Tibial nerve (tissue), 4 donors: Measurements from ENCODE around the gene UTY. TPM values are rescaled to one million over a fixed set of nuclear protein-coding genes. Genes with fewer than 3 reads are reported as not detected.

Experiments used
- DNase-seq, 2 donors: peaks; one replicate each; pipeline ENCODE4 v3.0.0-alpha.2; 2019; ENCODE audit warnings: low spot score in 2 of 2
- H3K27ac ChIP-seq, 4 donors: fragments of 200-600 bp; sonication (generic) in 3 of 4; one replicate each; pipeline ENCODE4 v1.5.1; 2017 to 2019; ENCODE audit warnings: mild to moderate bottlenecking in 1 of 4
- H3K27me3 ChIP-seq, 2 donors: fragments of 200-600 bp; sonication (generic) in 1 of 2; one replicate each; pipeline versions ENCODE4 v1.5.1 to v1.6.0; 2017 to 2019
- H3K36me3 ChIP-seq, 3 donors: fragments of 200-600 bp; sonication (generic); one replicate each; pipeline ENCODE4 v1.5.1; 2018 to 2019
- H3K4me1 ChIP-seq, 4 donors: fragments of 200-600 bp; sonication (generic) in 3 of 4; one replicate each; pipeline ENCODE4 v1.5.1; 2017 to 2019
- H3K4me3 ChIP-seq, 4 donors: fragments of 200-600 bp; sonication (generic) in 3 of 4; one replicate each; pipeline ENCODE4 v1.5.1; 2017 to 2019; ENCODE audit warnings: mild to moderate bottlenecking in 1 of 4, moderate library complexity in 1 of 4
- H3K9me3 ChIP-seq, 4 donors: fragments of 200-600 bp; sonication (generic) in 3 of 4; one replicate each; pipeline ENCODE4 v1.5.1; 2017 to 2019
- CTCF ChIP-seq, 5 experiments: fragments of 200-600 bp in 3 of 5; fragments of 450-650 bp in 2 of 5; sonication (generic) in 3 of 5; IDR thresholded peaks; one replicate each; pipeline ENCODE4 v1.5.1; 2016 to 2019; ENCODE audit warnings: antibody characterized with exemption in 5 of 5, mild to moderate bottlenecking in 3 of 5, moderate library complexity in 2 of 5
- EP300 ChIP-seq, 2 donors: sonication (generic); formaldehyde crosslinking; IDR thresholded peaks; one replicate each; pipeline ENCODE4 v1.6.1; 2017; ENCODE audit warnings: antibody characterized with exemption in 2 of 2, mild to moderate bottlenecking in 1 of 2
- POLR2A ChIP-seq, 2 donors: fragments of 450-650 bp; IDR thresholded peaks; one replicate each; pipeline ENCODE4 v1.6.1; 2017; ENCODE audit warnings: antibody characterized with exemption in 2 of 2, mild to moderate bottlenecking in 2 of 2, moderate library complexity in 2 of 2
- WGBS, 2 donors: methylation state at CpG; one replicate each; pipeline ENCODE4 v1.1.5; 2018; 5-methylcytosine and 5-hydroxymethylcytosine counted together
- total RNA-seq, 4 donors: library from RNA; depleted of rRNA; stranded (reverse); fragments of >200 nt; gene quantifications; one replicate each; pipeline ENCODE4 v1.1.0, GENCODE V29; 2016

The UTY gene
- total RNA-seq, 4 donors from 2014 or later, result 0.60 to 53.0 (median 52.9) TPM; not detected in 1

GRCh38 chrY:13233118-13233517, 246.7 kb downstream of the UTY start:
- Histone ChIP-seq H3K27me3 (no peaks in the 10 kb centered on the region), H3K4me3 (no peak overlapping the region), H3K9me3 (peaks cover 0 to 18% (median 0%) of the 10 kb centered on the region in 4 donors), H3K27ac (no peak overlapping the region), H3K36me3 (peaks cover 0 to 23% (median 0%) of the 10 kb centered on the region in 3 donors), H3K4me1 (no peaks in the 10 kb centered on the region)
- 90% methylated on average over 1 of the region's 1 CpG; no CpG with 5 or more reads in 1 of the 2 donors for WGBS, 2 donors
- TF ChIP-seq CTCF (IDR thresholded peaks at IDR 0.05), result no peak
- TF ChIP-seq EP300 (IDR thresholded peaks at IDR 0.05), result no peak
- no peak for TF ChIP-seq POLR2A (IDR thresholded peaks at IDR 0.05)
- no peak for DNase-seq

GRCh38 chrY:13227354-13227953, 252.4 kb downstream of the UTY start:
- TF ChIP-seq POLR2A (IDR thresholded peaks at IDR 0.05), result no peak
- no peak for TF ChIP-seq CTCF (IDR thresholded peaks at IDR 0.05)
- no peak for TF ChIP-seq EP300 (IDR thresholded peaks at IDR 0.05)
- Histone ChIP-seq H3K27me3 (no peaks in the 10 kb centered on the region), H3K4me1 (no peaks in the 10 kb centered on the region), H3K4me3 (no peak overlapping the region), H3K27ac (no peak overlapping the region), H3K36me3 (no peaks in the 10 kb centered on the region), H3K9me3 (peaks cover 0 to 14% (median 0%) of the 10 kb centered on the region in 4 donors)
- no peak for DNase-seq
- 71% methylated on average over 2 of the region's 2 CpGs; no CpG with 5 or more reads in 1 of the 2 donors for WGBS, 2 donors

- Histone ChIP-seq H3K27ac (no peak overlapping the region), H3K36me3 (no peaks in the 10 kb centered on the region), H3K9me3 (no peaks in the 10 kb centered on the region), H3K27me3 (no peaks in the 10 kb centered on the region), H3K4me3 (no peak overlapping the region), H3K4me1 (no peaks in the 10 kb centered on the region)
- WGBS, 2 donors, result 30% methylated on average over 5 of the region's 5 CpGs; no CpG with 5 or more reads in 1 of the 2 donors
- no peak for DNase-seq
- no peak for TF ChIP-seq CTCF (IDR thresholded peaks at IDR 0.05)
- no peak for TF ChIP-seq POLR2A (IDR thresholded peaks at IDR 0.05)
- TF ChIP-seq EP300 (IDR thresholded peaks at IDR 0.05), result no peak
Measured at GRCh38 chrY:13210961-13211646, 268.7 kb downstream of the UTY start.

GRCh38 chrY:13205214-13205613, 274.6 kb downstream of the UTY start:
- Histone ChIP-seq H3K4me3 (no peak overlapping the region), H3K27ac (no peak overlapping the region), H3K4me1 (no peaks in the 10 kb centered on the region), H3K9me3 (no peaks in the 10 kb centered on the region), H3K36me3 (no peaks in the 10 kb centered on the region), H3K27me3 (no peaks in the 10 kb centered on the region)
- TF ChIP-seq EP300 (IDR thresholded peaks at IDR 0.05), result no peak
- TF ChIP-seq POLR2A (IDR thresholded peaks at IDR 0.05), result no peak
- no peak for TF ChIP-seq CTCF (IDR thresholded peaks at IDR 0.05)
- DNase-seq, result no peak
- WGBS, 2 donors, result 17% methylated on average over 1 of the region's 1 CpG; no CpG with 5 or more reads in 1 of the 2 donors

Other genes with a start within 250 kb of the UTY start
- 1 to 10 TPM in 2 of 4 donors, not detected in 2; 3.1 to 3.3 TPM for gene TMSB4Y, start 223.9 kb upstream of the UTY start, total RNA-seq